ENCODE results near the gene BSDC1. TPM values are rescaled to one million over a fixed set of nuclear protein-coding genes. Genes with fewer than 3 reads are reported as not detected.

Gene BSDC1
- total RNA-seq, 1 experiment from 2014 or later: 54.4 TPM

Other genes starting within 250 kb of the BSDC1 start
- gene TXLNA, start 214.8 kb downstream of the BSDC1 start, total RNA-seq (2014; rRNA removed; shearing (Covaris generic)): 48.6 and 54.8 TPM in 2 replicates
- gene CCDC28B, start 193.8 kb downstream of the BSDC1 start, total RNA-seq (2014; rRNA removed; shearing (Covaris generic)): 9.5 and 12.3 TPM in 2 replicates
- gene IQCC, start 188.8 kb downstream of the BSDC1 start, total RNA-seq (2014; rRNA removed; shearing (Covaris generic)): 4.8 and 9.1 TPM in 2 replicates
- not detected in 2 replicates for gene DCDC2B, start 185.4 kb downstream of the BSDC1 start, total RNA-seq (2014; rRNA removed; shearing (Covaris generic))
- gene TMEM234, start 172.1 kb downstream of the BSDC1 start, total RNA-seq (2014; rRNA removed; shearing (Covaris generic)): 21.7 and 25.1 TPM in 2 replicates
- gene EIF3I, start 172.0 kb downstream of the BSDC1 start, total RNA-seq (2014; rRNA removed; shearing (Covaris generic)): 331 and 332 TPM in 2 replicates
- 0.29 TPM in 1 of 2 replicates, not detected in the other for gene FAM167B, start 147.2 kb downstream of the BSDC1 start, total RNA-seq (2014; rRNA removed; shearing (Covaris generic))
- gene LCK, start 143.2 kb downstream of the BSDC1 start, total RNA-seq (2014; rRNA removed; shearing (Covaris generic)): 0.33 and 0.76 TPM in 2 replicates
- 185 and 200 TPM in 2 replicates for gene HDAC1, start 102.4 kb downstream of the BSDC1 start, total RNA-seq (2014; rRNA removed; shearing (Covaris generic))
- 384 TPM in 2 replicates for gene MARCKSL1, start 58.2 kb downstream of the BSDC1 start, total RNA-seq (2014; rRNA removed; shearing (Covaris generic))
- 2.6 and 12.4 TPM in 2 replicates for gene FAM229A, start 32.0 kb downstream of the BSDC1 start, total RNA-seq (2014; rRNA removed; shearing (Covaris generic))
- 0.08 and 1.8 TPM in 2 replicates for gene TSSK3, start 31.9 kb downstream of the BSDC1 start, total RNA-seq (2014; rRNA removed; shearing (Covaris generic))
- not detected in 2 replicates for gene ZBTB8B, start 70.6 kb upstream of the BSDC1 start, total RNA-seq (2014; rRNA removed; shearing (Covaris generic))
- 0.84 and 1.0 TPM in 2 replicates for gene ZBTB8A, start 145.0 kb upstream of the BSDC1 start, total RNA-seq (2014; rRNA removed; shearing (Covaris generic))

Measured in HT-29 (cell line).